ENCODE data around the gene DCLRE1B. TPM values are rescaled to one million over a fixed set of nuclear protein-coding genes. Genes with fewer than 3 reads are reported as not detected.

DCLRE1B gene
- total RNA-seq, 1 experiment from 2014 or later: 6.9 TPM

- no TSS peak for BruUV-seq (replicated peaks)
- no peaks in the 10 kb centered on the region for H3K36me3 ChIP-seq (ENCODE audit: control insufficient read depth, insufficient read depth, low read length)
- peaks cover 7% of the 10 kb centered on the region; the same call in 1 of the 2 replicates for H3K4me1 ChIP-seq
- Mint-ChIP-seq H3K4me1 (ENCODE audit: low read depth, unreplicated experiment) (peaks cover 14% of the 10 kb centered on the region), H3K9me3 (ENCODE audit: unreplicated experiment) (no peaks in the 10 kb centered on the region), H3K4me3 (ENCODE audit: unreplicated experiment) (no peak overlapping the region), H3K27ac (ENCODE audit: unreplicated experiment) (no peak overlapping the region), H3K27me3 (ENCODE audit: insufficient read depth, unreplicated experiment) (no peaks in the 10 kb centered on the region), H3K36me3 (ENCODE audit: insufficient read depth, unreplicated experiment) (peaks cover 5% of the 10 kb centered on the region)
- H3K4me3 ChIP-seq (ENCODE audit: low read depth, low read length): no peak overlapping the region
- no peaks in the 10 kb centered on the region for H3K27me3 ChIP-seq (replicated peaks; ENCODE audit: control insufficient read depth, insufficient read depth, low read length)
- intact Hi-C loops (cut with micrococcal nuclease; ENCODE audit: unreplicated experiment): no loop called here
- POLR2A ChIA-PET: no interaction called here
- no peak for DNase-seq
- TF ChIP-seq CTCF (IDR thresholded peaks at IDR 0.05; ENCODE audit: insufficient read depth in 1 of 2, low read depth in 1 of 2, low read length in 1 of 2, severe bottlenecking in 1 of 2, unreplicated experiment in 1 of 2): no peak
- no peaks in the 10 kb centered on the region for H3K9me3 ChIP-seq
- CTCF ChIA-PET: no interaction called here
Observed at GRCh38 chr1:113934006-113934405, 28.9 kb downstream of the DCLRE1B start.

- Mint-ChIP-seq H3K4me3 (ENCODE audit: unreplicated experiment) (no peak overlapping the region), H3K36me3 (ENCODE audit: insufficient read depth, unreplicated experiment) (peaks cover 5% of the 10 kb centered on the region), H3K9me3 (ENCODE audit: unreplicated experiment) (no peaks in the 10 kb centered on the region), H3K4me1 (ENCODE audit: low read depth, unreplicated experiment) (peaks cover 14% of the 10 kb centered on the region), H3K27me3 (ENCODE audit: insufficient read depth, unreplicated experiment) (no peaks in the 10 kb centered on the region), H3K27ac (ENCODE audit: unreplicated experiment) (no peak overlapping the region)
- no peak for DNase-seq
- no peaks in the 10 kb centered on the region for H3K9me3 ChIP-seq
- H3K27me3 ChIP-seq (replicated peaks; ENCODE audit: control insufficient read depth, insufficient read depth, low read length): no peaks in the 10 kb centered on the region
- peaks cover 7% of the 10 kb centered on the region; the same call in 1 of the 2 replicates for H3K4me1 ChIP-seq
- no peak overlapping the region for H3K4me3 ChIP-seq (ENCODE audit: low read depth, low read length)
- no peak for TF ChIP-seq CTCF (IDR thresholded peaks at IDR 0.05; ENCODE audit: insufficient read depth in 1 of 2, low read depth in 1 of 2, low read length in 1 of 2, severe bottlenecking in 1 of 2, unreplicated experiment in 1 of 2)
- intact Hi-C loops (cut with micrococcal nuclease; ENCODE audit: unreplicated experiment): no loop called here
- BruUV-seq (replicated peaks): no TSS peak
- ChIA-PET POLR2A (no interaction called here), CTCF (no interaction called here)
- no peaks in the 10 kb centered on the region for H3K36me3 ChIP-seq (ENCODE audit: control insufficient read depth, insufficient read depth, low read length)
Observed at GRCh38 chr1:113934511-113935055, 29.5 kb downstream of the DCLRE1B start.

DNA sequence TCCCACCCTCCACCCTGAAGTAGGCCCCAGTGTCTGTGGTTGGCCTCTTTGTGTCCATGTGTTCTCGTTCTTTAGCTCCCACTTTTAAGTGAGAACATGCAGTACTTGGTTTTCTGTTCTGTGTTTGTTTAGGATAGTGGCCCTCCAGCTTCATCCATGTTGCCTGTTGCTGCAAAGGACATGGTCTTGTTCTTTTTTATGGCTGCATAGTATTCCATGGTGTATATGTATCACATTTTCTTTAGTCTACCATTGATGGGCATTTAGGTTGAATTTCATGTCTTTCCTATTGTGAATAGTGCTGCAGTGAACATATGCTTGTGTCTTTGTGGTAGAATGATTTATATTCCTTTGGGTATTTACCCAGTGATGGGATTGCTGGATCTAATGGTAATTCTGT, 30.1 kb downstream of the DCLRE1B start:
- no peak for DNase-seq
- Histone ChIP-seq H3K36me3 (ENCODE audit: control insufficient read depth, insufficient read depth, low read length) (no peaks in the 10 kb centered on the region), H3K4me1 (peaks cover 7% of the 10 kb centered on the region; the same call in 1 of the 2 replicates), H3K4me3 (ENCODE audit: low read depth, low read length) (no peak overlapping the region), H3K27me3 (replicated peaks; ENCODE audit: control insufficient read depth, insufficient read depth, low read length) (no peaks in the 10 kb centered on the region), H3K9me3 (no peaks in the 10 kb centered on the region)
- intact Hi-C loops (cut with micrococcal nuclease; ENCODE audit: unreplicated experiment): no loop called here
- Mint-ChIP-seq H3K4me1 (ENCODE audit: low read depth, unreplicated experiment) (peaks cover 14% of the 10 kb centered on the region), H3K36me3 (ENCODE audit: insufficient read depth, unreplicated experiment) (peaks cover 5% of the 10 kb centered on the region), H3K4me3 (ENCODE audit: unreplicated experiment) (no peak overlapping the region), H3K27me3 (ENCODE audit: insufficient read depth, unreplicated experiment) (no peaks in the 10 kb centered on the region), H3K9me3 (ENCODE audit: unreplicated experiment) (no peaks in the 10 kb centered on the region), H3K27ac (ENCODE audit: unreplicated experiment) (no peak overlapping the region)
- CTCF ChIA-PET: no interaction called here
- BruUV-seq (replicated peaks): no TSS peak
- no peak for TF ChIP-seq CTCF (IDR thresholded peaks at IDR 0.05; ENCODE audit: insufficient read depth in 1 of 2, low read depth in 1 of 2, low read length in 1 of 2, severe bottlenecking in 1 of 2, unreplicated experiment in 1 of 2)
- POLR2A ChIA-PET: no interaction called here

Measured in Caco-2 (cell line).